Immature natural killer cell (primary cell): ENCODE data around the gene DVL1. TPM values are rescaled to one million over a fixed set of nuclear protein-coding genes. Genes with fewer than 3 reads are reported as not detected.

ENCODE experiments used
- DNase-seq, 3 donors: peaks; one replicate each; pipeline ENCODE4 v3.0.0; 2022; ENCODE audit warnings: mixed read lengths in 1 of 3
- H3K27ac Mint-ChIP-seq, 6 donors: one replicate each; pipeline ENCODE4 v1.8.0; 2020; ENCODE audit warnings: mixed read lengths in 6 of 6, mild to moderate bottlenecking in 5 of 6, inconsistent platforms in 4 of 6, moderate library complexity in 3 of 6
- H3K27me3 Mint-ChIP-seq, 3 donors: one replicate each; pipeline ENCODE4 v1.8.0; 2020 to 2021; ENCODE audit warnings: low read depth in 3 of 3, mild to moderate bottlenecking in 3 of 3, mixed read lengths in 3 of 3, moderate library complexity in 3 of 3, inconsistent platforms in 1 of 3
- H3K36me3 Mint-ChIP-seq, 3 donors: one replicate each; pipeline ENCODE4 v1.8.0; 2020; ENCODE audit warnings: mixed read lengths in 3 of 3, inconsistent platforms in 2 of 3, mild to moderate bottlenecking in 2 of 3
- H3K4me1 Mint-ChIP-seq, 2 donors: one replicate each; pipeline ENCODE4 v1.8.0; 2020; ENCODE audit warnings: inconsistent platforms in 2 of 2, mild to moderate bottlenecking in 2 of 2, mixed read lengths in 2 of 2, moderate library complexity in 1 of 2
- H3K4me3 Mint-ChIP-seq, 5 donors: one replicate each; pipeline ENCODE4 v1.8.0; 2020; ENCODE audit warnings: mild to moderate bottlenecking in 5 of 5, mixed read lengths in 5 of 5, inconsistent platforms in 3 of 5, moderate library complexity in 3 of 5
- H3K9me3 Mint-ChIP-seq, 6 donors: one replicate each; pipeline ENCODE4 v1.8.0; 2020; ENCODE audit warnings: mild to moderate bottlenecking in 6 of 6, mixed read lengths in 6 of 6, inconsistent platforms in 4 of 6, moderate library complexity in 3 of 6
- polyA plus RNA-seq, 3 donors: library from polyadenylated mRNA; unstranded; fragments of 300-500 nt; fragmentation: Illumina TruSeq; gene quantifications; one replicate each; pipeline ENCODE4 v1.2.3, GENCODE V29; 2021

DVL1 gene
- polyA plus RNA-seq, 3 donors from 2014 or later = 0.78 to 1.5 (median 1.4) TPM

DNA sequence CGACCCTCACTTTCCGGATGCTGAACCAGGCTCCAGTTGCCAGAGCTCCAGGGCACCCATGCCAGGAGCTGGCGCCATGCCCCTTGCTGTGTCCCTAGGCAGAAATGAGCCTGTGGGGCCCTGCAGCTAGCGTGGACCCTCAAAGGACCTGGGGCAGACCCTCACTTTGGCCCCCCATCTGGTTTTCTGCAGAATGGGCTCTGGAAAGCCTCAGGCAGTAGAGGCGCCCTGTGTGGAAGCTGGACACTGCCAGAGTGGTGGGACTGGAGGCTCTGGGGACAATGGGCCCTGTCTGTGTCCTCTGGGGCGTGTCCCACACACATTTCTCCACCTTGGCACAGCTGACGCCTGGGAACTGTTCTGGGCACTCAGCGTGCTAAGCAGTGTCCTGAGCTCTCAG lies 32.1 kb upstream of the DVL1 start:
- Mint-ChIP-seq H3K27me3 (no peaks in the 10 kb centered on the region), H3K36me3 (peaks cover 0 to 3% (median 2%) of the 10 kb centered on the region in 3 donors), H3K4me1 (no peaks in the 10 kb centered on the region), H3K27ac (no peak overlapping the region), H3K4me3 (no peak overlapping the region), H3K9me3 (no peaks in the 10 kb centered on the region)
- no peak for DNase-seq

DNA sequence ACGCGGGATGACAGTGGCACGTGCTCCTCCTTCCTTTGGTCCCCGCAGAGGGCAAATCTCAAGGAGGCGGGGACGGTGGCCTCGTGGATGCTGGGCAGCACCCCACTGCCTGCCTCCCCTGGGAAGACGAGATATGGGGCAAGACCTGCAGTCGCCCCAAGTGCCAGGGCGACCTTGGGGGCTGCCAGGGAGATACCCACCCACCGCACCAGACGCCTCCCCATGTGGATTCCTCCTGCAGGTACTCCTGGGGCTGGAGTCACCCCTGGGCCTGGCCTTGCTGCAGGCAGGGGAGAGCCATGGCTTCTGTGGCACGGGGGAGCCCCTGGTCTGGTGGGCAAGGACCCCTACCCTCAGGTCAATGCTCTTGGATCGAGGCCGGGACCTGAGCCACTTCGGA lies 31.6 kb upstream of the DVL1 start:
- no peak overlapping the region for H3K27ac Mint-ChIP-seq
- DNase-seq = no peak
- H3K27me3 Mint-ChIP-seq = no peaks in the 10 kb centered on the region
- H3K4me3 Mint-ChIP-seq = no peak overlapping the region
- no peaks in the 10 kb centered on the region for H3K9me3 Mint-ChIP-seq
- no peaks in the 10 kb centered on the region for H3K4me1 Mint-ChIP-seq
- no peaks in the 10 kb centered on the region for H3K36me3 Mint-ChIP-seq

DNA sequence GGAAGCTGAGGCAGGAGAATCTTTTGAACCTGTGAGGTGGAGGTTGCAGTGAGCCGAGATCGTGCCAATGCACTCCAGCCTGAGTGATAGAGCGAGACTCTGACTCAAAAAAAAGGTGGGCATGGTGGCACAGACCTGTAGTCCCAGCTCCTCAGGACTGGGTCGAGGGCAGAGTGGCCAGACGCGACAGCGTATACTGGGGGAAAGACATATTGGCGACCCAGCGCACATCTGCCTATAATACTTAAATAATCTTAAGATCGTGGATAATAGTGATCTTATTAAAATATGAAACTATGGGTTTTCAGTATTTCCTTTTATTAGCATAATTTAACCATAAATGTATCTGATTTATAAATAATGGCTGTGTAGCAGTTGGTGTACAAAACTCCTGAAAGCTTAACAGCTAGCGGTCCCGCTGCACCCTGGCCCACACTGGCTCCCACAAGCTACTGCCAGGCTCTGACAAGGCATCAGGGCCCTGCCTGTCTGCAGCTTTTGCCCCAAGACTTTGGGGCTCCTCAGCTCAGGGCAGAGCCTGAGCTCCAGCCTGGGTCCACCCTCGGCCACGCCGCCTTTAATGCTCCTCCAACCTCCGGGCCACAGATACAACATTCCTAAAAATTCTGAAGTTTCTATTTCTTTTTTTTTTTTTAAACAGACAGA lies 28.5 kb upstream of the DVL1 start:
- DNase-seq = no peak
- Mint-ChIP-seq H3K4me1 (peaks cover 12 to 19% of the 10 kb centered on the region in 2 donors), H3K36me3 (no peaks in the 10 kb centered on the region), H3K4me3 (peak overlapping the region in 1 of 5 donors; percentile 1), H3K9me3 (no peaks in the 10 kb centered on the region), H3K27me3 (peaks cover 0 to 6% (median 3%) of the 10 kb centered on the region in 3 donors), H3K27ac (peak overlapping the region in 1 of 6 donors; percentile 40)

DNA sequence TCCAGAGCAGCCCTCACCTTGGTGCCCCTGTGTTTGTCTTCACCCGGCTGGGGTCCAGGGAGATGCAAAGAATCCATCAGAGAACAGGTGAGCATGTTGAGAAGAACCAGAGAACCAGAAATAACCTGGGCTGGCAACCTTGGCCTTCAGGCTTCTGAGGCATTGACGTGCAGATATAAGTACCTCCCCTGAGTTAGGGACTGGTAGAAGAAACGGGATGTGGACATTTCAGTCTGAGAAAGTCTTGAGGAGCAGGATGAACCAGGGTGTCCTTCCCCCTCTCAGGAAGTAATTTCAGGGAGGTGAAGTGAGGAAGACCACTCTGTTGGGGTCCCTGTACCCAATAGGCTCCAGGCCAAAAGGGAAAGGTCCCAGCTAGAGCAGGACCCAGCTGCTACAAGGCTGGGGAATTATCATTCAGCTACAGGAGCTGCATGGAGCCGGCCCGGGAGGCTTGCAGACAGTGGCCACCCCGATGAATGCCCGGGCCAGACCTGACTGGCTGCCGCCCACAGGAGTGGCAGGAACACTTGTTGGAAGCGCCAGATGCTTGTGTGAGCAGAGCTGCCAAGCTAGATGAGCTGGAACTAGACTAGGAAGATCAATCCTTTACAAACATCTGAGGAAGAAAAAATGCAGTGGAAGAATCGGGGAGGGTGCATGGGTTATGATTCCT lies 27.5 kb upstream of the DVL1 start:
- no peak for DNase-seq
- Mint-ChIP-seq H3K4me3 (peak overlapping the region in 4 of 5 donors; percentile 46 to 90 (median 60)), H3K36me3 (no peaks in the 10 kb centered on the region), H3K4me1 (peaks cover 12 to 25% of the 10 kb centered on the region in 2 donors), H3K27me3 (peaks cover 0 to 6% (median 3%) of the 10 kb centered on the region in 3 donors), H3K27ac (peak overlapping the region in 5 of 6 donors; percentile 29 to 98 (median 74)), H3K9me3 (no peaks in the 10 kb centered on the region)

DNA sequence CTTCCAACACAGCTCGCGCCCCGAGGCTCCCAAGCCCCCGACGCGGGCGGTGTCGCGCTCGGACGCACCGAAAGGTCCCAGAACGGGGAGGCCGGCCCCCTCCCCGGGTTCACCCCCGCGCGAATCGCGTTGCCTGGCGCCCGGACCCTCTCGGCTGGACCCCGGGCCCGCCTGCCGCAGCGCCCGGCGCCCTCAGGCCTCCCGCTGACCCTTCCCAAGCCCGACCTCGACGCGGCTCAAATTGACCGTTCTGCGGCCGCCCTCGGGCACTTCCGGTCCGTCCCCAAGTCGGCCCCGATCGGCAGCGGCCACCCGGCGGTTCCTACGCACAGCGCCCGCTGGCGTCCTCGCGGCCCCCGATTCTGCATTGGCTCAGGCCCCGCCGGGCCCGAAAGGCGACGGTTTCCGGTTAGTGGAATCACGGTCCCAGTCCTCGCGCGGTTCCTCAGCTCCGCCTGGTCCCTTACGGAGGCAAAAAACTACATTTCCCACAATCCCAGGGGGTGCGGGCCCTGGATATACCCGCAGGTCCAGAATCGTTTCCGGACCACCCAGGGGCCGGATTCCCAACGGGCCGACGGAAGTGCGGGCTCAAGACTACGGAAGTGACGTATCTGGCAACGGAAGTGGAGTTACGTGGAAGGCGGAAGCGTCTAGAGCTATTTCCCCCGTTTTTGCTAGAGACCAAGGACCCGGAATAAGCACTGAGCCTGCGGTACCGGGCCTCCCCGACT lies 25.9 kb upstream of the DVL1 start, which contains the start of gene AURKAIP1:
Gene AURKAIP1 (minus strand): TSS at position 279 of the 734 bp plus-strand sequence. CDS start 451 bp downstream, outside the sequence.
- Mint-ChIP-seq H3K27me3 (peaks cover 4 to 11% (median 6%) of the 10 kb centered on the region in 3 donors), H3K36me3 (no peaks in the 10 kb centered on the region), H3K27ac (peak within 1 kb of the TSS; percentile 91 to 98 (median 94)), H3K4me1 (peaks cover 12 to 32% of the 10 kb centered on the region in 2 donors), H3K9me3 (no peaks in the 10 kb centered on the region), H3K4me3 (peak within 1 kb of the TSS; percentile 90 to 96 (median 91))
- peak; percentile 96 to 98 (median 97) for DNase-seq

DNA sequence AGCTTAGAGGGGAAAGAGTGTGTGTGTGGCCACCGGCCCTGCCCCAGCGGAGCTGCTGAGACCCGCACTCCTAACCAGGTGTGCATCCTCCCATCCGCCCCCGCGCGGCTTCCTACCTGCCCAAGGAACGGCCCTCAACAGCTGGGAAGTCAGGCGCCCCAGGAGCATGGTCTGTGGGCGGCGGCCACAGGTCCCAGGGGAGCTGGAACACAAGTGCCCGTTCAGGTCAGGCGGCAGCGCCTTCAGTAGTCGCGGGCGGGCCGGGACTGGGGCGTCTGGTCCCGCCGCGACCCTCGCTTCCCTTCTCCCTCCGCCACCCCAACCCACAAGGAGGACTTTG lies 25.3 kb upstream of the DVL1 start:
- Mint-ChIP-seq H3K36me3 (no peaks in the 10 kb centered on the region), H3K9me3 (no peaks in the 10 kb centered on the region), H3K27ac (peak overlapping the region in 5 of 6 donors; percentile 19 to 92 (median 56)), H3K27me3 (peaks cover 4 to 11% (median 6%) of the 10 kb centered on the region in 3 donors), H3K4me1 (peaks cover 12 to 32% of the 10 kb centered on the region in 2 donors), H3K4me3 (peak overlapping the region; percentile 60 to 93 (median 91))
- no peak for DNase-seq

DNA sequence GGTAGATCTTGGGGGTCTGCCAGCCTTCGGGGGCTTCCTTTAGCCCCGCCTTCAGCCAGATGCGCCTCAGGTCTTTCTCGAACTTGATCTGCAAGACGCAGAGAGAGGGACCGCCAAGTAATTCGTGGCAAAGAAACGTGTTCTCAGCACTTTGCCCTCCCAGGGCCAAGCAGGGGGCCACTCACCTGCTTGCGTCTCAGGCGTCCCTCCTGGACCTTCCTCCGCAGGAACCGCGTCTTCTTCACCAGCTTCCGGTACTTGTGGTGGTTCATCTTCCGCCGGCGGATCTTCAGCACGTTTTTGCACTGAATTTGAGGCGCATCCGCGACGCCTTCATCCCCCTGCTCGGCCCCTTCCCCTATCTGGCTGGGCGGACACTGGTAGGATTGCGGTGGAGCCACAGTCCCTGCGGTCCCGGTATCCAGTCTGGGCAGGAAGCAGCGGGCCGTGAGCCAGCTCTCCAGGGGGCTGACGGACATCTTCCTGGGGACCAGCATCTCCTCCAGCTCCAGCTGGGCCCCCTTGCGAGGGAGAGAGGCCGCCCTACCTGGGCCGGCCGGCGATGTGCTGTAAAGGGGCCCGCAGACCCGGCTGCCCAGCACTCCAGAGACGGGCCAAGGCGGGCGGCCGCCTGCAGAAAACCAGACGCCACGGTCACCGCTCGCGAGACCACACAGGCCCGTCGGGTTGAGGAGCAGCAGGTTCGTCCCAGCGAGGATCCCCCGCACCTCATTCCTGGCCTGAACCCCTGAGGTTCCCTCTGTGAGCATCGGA lies 24.8 kb upstream of the DVL1 start:
- H3K27ac Mint-ChIP-seq = peak overlapping the region in 5 of 6 donors; percentile 39 to 92 (median 62)
- peaks cover 4 to 11% (median 6%) of the 10 kb centered on the region in 3 donors for H3K27me3 Mint-ChIP-seq
- peak overlapping the region; percentile 61 to 93 (median 91) for H3K4me3 Mint-ChIP-seq
- H3K4me1 Mint-ChIP-seq = peaks cover 12 to 32% of the 10 kb centered on the region in 2 donors
- no peak for DNase-seq
- no peaks in the 10 kb centered on the region for H3K9me3 Mint-ChIP-seq
- no peaks in the 10 kb centered on the region for H3K36me3 Mint-ChIP-seq

DNA sequence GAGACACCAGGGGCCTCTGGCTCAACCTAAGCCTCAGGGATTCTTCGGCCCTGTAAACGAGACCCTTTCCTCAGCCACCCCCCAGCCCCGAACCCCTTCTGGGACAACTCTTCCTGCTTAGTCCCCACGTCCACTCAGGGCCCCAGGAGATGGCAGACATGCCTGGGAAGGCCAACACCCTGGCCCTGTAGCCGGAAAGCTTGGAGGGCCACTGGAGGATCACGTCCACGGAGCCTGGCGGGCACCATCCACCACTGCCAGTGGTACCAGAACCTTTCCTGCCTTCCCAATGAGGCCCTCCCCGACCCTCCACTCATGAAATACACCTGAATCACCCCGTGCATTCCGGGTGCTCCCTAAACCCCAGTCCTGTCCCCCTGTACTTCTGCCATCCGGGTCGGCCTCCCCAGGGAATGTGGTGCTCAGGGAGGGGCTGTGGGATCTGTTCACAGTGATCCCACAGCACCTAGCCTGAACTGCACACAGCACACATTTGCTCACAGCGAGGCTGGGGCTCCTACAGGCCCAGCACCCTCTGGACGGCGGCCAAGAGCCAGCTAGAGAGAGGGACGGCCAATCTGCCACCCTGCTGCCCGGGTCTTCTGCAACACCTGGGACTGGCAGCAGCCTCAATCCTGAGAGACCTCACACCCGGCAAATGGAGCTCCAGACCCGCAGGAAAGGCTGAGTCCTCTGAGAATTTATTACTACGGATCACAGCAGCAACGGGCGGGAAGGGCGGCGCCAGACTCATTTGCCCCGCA lies 24.0 kb upstream of the DVL1 start:
- H3K9me3 Mint-ChIP-seq = no peaks in the 10 kb centered on the region
- H3K4me3 Mint-ChIP-seq = peak overlapping the region in 4 of 5 donors; percentile 50 to 74 (median 64)
- H3K4me1 Mint-ChIP-seq = peaks cover 12 to 32% of the 10 kb centered on the region in 2 donors
- H3K27ac Mint-ChIP-seq = peak overlapping the region in 5 of 6 donors; percentile 23 to 79 (median 64)
- H3K27me3 Mint-ChIP-seq = peaks cover 4 to 11% (median 6%) of the 10 kb centered on the region in 3 donors
- no peak for DNase-seq
- no peaks in the 10 kb centered on the region for H3K36me3 Mint-ChIP-seq

DNA sequence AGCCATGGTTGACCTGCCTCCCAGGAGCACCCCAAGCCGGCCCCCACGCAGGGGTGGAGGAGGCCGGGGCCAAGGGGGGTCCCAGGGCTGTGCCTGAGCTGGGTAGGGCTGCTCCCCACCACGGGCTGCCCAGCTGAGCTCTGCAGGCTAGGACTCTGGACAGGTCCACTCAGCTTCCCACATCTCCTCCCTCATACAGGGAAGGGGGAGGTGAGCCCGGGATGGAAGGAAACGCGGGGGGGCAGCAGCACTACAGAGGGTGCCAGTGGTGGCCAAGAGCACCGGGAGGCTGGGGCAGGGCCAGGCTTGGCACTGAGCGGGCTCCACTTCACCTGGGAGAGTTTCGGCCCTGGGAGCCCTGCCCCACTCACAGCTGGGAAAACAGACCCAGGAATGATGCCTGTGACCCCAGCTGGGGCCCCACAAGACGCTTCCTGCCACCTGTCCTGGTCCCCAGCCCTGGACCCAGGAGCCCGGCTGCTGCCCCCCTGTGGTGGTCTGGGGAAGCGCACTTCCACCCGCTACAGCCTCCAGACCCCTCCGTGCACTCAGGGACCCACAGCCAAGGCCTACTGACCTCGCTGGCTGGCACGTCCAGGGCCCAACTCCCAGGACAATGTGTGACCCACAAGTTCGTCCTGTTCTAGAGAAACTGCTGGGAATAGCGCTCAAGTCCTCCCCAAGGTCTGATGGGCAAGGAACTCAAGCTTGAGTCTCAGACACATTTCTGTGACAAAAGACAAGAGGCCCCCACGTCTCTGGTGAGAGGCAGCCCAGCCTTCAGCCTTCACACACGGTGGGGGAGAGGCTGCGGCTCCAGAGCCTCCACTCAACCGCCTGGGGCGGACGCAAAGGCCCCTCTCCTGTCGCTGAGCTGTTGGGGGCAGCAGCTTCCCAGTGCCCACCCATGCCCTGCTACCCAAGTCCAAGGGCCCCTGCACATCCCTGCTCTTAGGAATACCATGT lies 22.8 kb upstream of the DVL1 start:
- H3K27me3 Mint-ChIP-seq = peaks cover 4 to 11% (median 6%) of the 10 kb centered on the region in 3 donors
- peak overlapping the region; percentile 21 to 58 (median 52) for H3K4me3 Mint-ChIP-seq
- H3K4me1 Mint-ChIP-seq = peaks cover 12 to 32% of the 10 kb centered on the region in 2 donors
- no peaks in the 10 kb centered on the region for H3K36me3 Mint-ChIP-seq
- no peaks in the 10 kb centered on the region for H3K9me3 Mint-ChIP-seq
- peak; percentile 75 to 77 (median 76) for DNase-seq
- peak overlapping the region in 5 of 6 donors; percentile 45 to 72 (median 69) for H3K27ac Mint-ChIP-seq

DNA sequence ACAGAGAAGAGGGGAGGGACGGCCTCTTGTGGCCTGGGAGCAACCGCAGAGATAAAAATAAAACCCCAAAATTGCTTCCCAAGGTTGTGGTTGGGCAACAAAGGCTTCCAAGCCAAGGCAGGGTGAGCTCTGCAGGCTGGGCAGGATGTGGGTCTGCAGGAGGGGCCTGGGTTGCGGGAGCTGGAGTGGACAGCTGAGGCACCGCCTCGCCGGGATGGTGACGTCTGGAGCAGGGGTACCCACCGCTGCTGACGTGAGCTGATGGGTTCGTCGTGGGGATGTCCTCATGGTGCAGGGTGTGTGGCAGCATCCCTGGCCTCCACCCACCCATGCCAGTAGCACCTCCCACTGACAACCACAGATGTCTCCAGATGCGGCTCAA lies 22.1 kb upstream of the DVL1 start:
- peaks cover 12 to 32% of the 10 kb centered on the region in 2 donors for H3K4me1 Mint-ChIP-seq
- H3K9me3 Mint-ChIP-seq = no peaks in the 10 kb centered on the region
- H3K4me3 Mint-ChIP-seq = peak overlapping the region; percentile 14 to 52 (median 21)
- peak overlapping the region in 5 of 6 donors; percentile 45 to 71 (median 62) for H3K27ac Mint-ChIP-seq
- peaks cover 4 to 11% (median 6%) of the 10 kb centered on the region in 3 donors for H3K27me3 Mint-ChIP-seq
- peak; percentile 83 for DNase-seq
- no peaks in the 10 kb centered on the region for H3K36me3 Mint-ChIP-seq

DNA sequence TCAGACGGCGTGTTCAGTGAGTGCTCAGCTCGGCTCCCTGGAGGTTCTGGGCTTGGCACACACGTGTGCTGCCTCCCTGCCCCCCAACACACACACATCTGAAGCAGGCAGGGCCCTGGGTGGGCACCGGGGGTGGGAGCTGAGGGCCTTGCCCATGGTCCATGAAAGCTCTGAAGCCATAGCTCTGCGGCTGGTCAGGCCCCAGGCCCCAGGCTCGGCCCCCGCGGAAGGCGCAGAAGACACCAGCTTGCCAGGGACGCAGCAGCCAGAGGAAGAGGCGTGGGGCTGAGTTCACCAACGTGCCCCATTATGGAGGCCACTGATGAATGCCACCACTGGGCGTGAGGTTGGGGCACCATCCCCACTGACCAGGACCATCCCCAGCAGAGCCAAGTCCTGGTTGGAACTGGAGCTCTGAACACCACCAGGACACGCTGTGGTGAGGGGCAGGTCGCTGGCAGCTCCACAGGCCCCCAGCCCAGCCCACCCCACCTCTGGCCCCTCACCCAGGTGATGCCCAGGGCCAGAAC lies 21.6 kb upstream of the DVL1 start:
- Mint-ChIP-seq H3K4me3 (no peak overlapping the region), H3K27ac (peak overlapping the region in 2 of 6 donors; percentile 61 to 62), H3K4me1 (peaks cover 12 to 32% of the 10 kb centered on the region in 2 donors), H3K36me3 (no peaks in the 10 kb centered on the region), H3K27me3 (peaks cover 4 to 11% (median 6%) of the 10 kb centered on the region in 3 donors), H3K9me3 (no peaks in the 10 kb centered on the region)
- no peak for DNase-seq
